Breast epithelium (tissue), 4 donors: Measurements from ENCODE around the gene MSX1. TPM values are rescaled to one million over a fixed set of nuclear protein-coding genes. Genes with fewer than 3 reads are reported as not detected.

Experiments
- DNase-seq, 2 donors: peaks; one replicate each; pipeline ENCODE4 v3.0.0-alpha.2; 2019; ENCODE audit warnings: low spot score in 2 of 2
- H3K27ac ChIP-seq, 2 donors: fragments of 200-600 bp; sonication (generic) in 1 of 2; one replicate each; pipeline ENCODE4 v1.5.1; 2016 to 2019; ENCODE audit warnings: mild to moderate bottlenecking in 1 of 2
- H3K27me3 ChIP-seq, 2 donors: fragments of 200-600 bp; sonication (generic) in 1 of 2; one replicate each; pipeline versions ENCODE4 v1.5.1 to v1.6.0; 2017 to 2019; ENCODE audit warnings: control low read depth in 1 of 2, mild to moderate bottlenecking in 1 of 2
- H3K36me3 ChIP-seq: fragments of 200-600 bp; one replicate; pipeline ENCODE4 v1.5.1; 2019
- H3K4me1 ChIP-seq, 2 donors: fragments of 200-600 bp; sonication (generic); one replicate each; pipeline ENCODE4 v1.5.1; 2016 to 2019; ENCODE audit warnings: control low read depth in 1 of 2
- H3K4me3 ChIP-seq, 3 donors: fragments of 200-600 bp; sonication (generic); 1 replicate in 2 of 3; 2 replicates in 1 of 3; pipeline ENCODE4 v1.5.1; 2016 to 2019; ENCODE audit warnings: mild to moderate bottlenecking in 3 of 3, moderate library complexity in 2 of 3
- H3K9me3 ChIP-seq, 2 donors: fragments of 200-600 bp; sonication (generic) in 1 of 2; one replicate each; pipeline ENCODE4 v1.5.1; 2016 to 2019; ENCODE audit warnings: control low read depth in 1 of 2
- CTCF ChIP-seq, 3 donors: fragments of 450-650 bp; IDR thresholded peaks; one replicate each; pipeline ENCODE4 v1.5.1; 2016 to 2017; ENCODE audit warnings: antibody characterized with exemption in 3 of 3, mild to moderate bottlenecking in 3 of 3, moderate library complexity in 3 of 3
- POLR2A ChIP-seq: fragments of 450-650 bp; IDR thresholded peaks from one replicate; pipeline ENCODE4 v1.6.1; 2016; ENCODE audit warnings: antibody characterized with exemption, mild to moderate bottlenecking, moderate library complexity
- POLR2AphosphoS5 ChIP-seq, 3 donors: sonication (generic); formaldehyde crosslinking; IDR thresholded peaks; one replicate each; pipeline ENCODE4 v1.6.1; 2017; ENCODE audit warnings: antibody characterized with exemption in 3 of 3
- intact Hi-C: fragments of 100-400 bp; cut with DNase I; formaldehyde crosslinking; loops from one replicate; pipeline ENCODE4 v1.15.1; 2023; ENCODE audit warnings: low total_unique reads
- total RNA-seq, 3 donors: library from RNA; depleted of rRNA; stranded (reverse); fragments of >200 nt; gene quantifications; one replicate each; pipeline ENCODE4 v1.1.0, GENCODE V29; 2016

Gene MSX1
- total RNA-seq, 3 donors from 2014 or later: 5.4 to 17.9 (median 8.5) TPM

- H3K36me3 ChIP-seq: no peaks in the 10 kb centered on the region
- H3K9me3 ChIP-seq: no peaks in the 10 kb centered on the region
- H3K4me1 ChIP-seq: peaks cover 0 to 7% of the 10 kb centered on the region in 2 donors
- intact Hi-C loops: no loop called here
- DNase-seq: no peak
- no peak overlapping the region for H3K27ac ChIP-seq
- peaks cover 3 to 74% of the 10 kb centered on the region in 2 donors for H3K27me3 ChIP-seq
- TF ChIP-seq POLR2A (no peak), POLR2AphosphoS5 (IDR thresholded peaks at IDR 0.05) (no peak), CTCF (IDR thresholded peaks at IDR 0.05) (no peak)
- H3K4me3 ChIP-seq: peak overlapping the region in 1 of 3 donors; percentile 57
Measured at GRCh38 chr4:4864940-4865704, 5.7 kb downstream of the MSX1 start.

- peaks cover 0 to 7% of the 10 kb centered on the region in 2 donors for H3K4me1 ChIP-seq
- H3K27me3 ChIP-seq: peaks cover 3 to 80% of the 10 kb centered on the region in 2 donors
- no peaks in the 10 kb centered on the region for H3K36me3 ChIP-seq
- DNase-seq: no peak
- TF ChIP-seq POLR2A (no peak), CTCF (IDR thresholded peaks at IDR 0.05) (no peak), POLR2AphosphoS5 (IDR thresholded peaks at IDR 0.05) (no peak)
- intact Hi-C loops: no loop called here
- H3K9me3 ChIP-seq: no peaks in the 10 kb centered on the region
- H3K27ac ChIP-seq: no peak overlapping the region
- peak overlapping the region; percentile 10 to 57 (median 38) for H3K4me3 ChIP-seq
Measured at GRCh38 chr4:4865705-4866123, 6.2 kb downstream of the MSX1 start.

DNA sequence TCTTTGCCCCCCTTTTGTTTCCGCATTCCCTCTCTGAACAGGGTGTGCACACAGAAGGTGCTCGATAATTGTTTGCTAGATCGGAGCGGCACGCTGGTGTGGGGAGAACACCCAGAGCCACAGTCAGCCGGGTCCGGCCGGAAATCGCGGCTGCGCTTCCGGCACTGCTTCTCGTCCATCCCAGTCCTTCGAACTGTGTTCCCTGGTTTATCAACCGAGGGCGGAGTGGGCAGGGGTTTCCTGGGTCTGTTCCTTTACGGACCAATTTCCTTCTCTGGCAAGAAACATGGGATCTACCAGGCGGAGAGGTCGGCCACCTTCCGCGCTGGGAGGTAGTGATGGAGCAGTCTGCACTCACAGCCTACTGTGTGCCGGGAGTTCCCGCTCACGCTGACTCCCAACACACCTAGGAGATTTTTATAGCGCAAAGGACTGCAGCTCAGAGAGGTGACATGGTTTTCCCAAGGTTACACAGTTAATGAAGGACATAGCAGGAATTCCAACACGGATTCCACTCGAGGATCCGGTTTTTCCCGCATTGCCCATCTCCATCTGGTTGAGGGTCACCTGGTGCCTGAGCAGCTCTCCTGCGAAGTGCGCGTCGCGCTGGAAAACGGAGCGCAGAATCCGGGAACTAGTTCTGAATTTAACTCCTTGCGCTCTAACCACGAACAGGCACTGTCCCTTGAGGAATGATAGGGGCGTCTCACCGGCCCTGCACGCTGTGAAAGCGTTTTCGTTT lies 6.8 kb downstream of the MSX1 start:
- H3K27me3 ChIP-seq: peaks cover 3 to 86% of the 10 kb centered on the region in 2 donors
- DNase-seq: no peak
- H3K27ac ChIP-seq: no peak overlapping the region
- TF ChIP-seq CTCF (IDR thresholded peaks at IDR 0.05) (no peak), POLR2AphosphoS5 (IDR thresholded peaks at IDR 0.05) (no peak), POLR2A (no peak)
- intact Hi-C loops: no loop called here
- H3K4me3 ChIP-seq: peak overlapping the region; percentile 10 to 57 (median 38)
- no peaks in the 10 kb centered on the region for H3K9me3 ChIP-seq
- no peaks in the 10 kb centered on the region for H3K36me3 ChIP-seq
- peaks cover 0 to 7% of the 10 kb centered on the region in 2 donors for H3K4me1 ChIP-seq

DNA sequence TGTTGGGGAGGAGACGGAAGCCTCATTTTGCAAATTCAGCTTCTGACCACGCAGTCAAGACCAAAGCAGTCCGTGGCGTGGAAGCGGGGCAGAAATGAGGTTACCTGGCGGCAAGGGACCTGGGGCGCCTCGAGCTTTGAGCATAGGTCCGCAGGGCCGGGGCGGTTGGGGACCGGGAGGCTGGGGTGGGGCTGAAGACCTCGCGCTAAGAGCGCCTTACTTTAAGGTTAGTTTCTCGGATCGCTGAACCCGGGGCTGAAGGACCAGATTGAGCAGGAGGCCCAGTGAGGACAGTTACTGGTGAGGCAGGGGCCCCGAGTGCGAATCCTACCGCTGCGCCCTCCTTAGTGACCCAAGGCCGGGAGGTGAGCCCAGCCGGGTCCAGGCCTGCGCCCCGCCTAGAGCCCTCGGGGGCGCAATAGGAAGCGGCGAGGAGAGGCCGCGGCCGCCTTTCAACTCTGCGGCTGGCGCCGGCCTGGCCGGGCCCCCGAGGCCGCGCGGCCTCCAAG lies 7.5 kb downstream of the MSX1 start:
- no peak for TF ChIP-seq POLR2A
- no peak for TF ChIP-seq POLR2AphosphoS5 (IDR thresholded peaks at IDR 0.05)
- no peak for TF ChIP-seq CTCF (IDR thresholded peaks at IDR 0.05)
- Histone ChIP-seq H3K36me3 (no peaks in the 10 kb centered on the region), H3K9me3 (no peaks in the 10 kb centered on the region), H3K27me3 (peaks cover 3 to 92% of the 10 kb centered on the region in 2 donors), H3K27ac (no peak overlapping the region), H3K4me3 (peak overlapping the region; percentile 10 to 57 (median 38)), H3K4me1 (peaks cover 0 to 7% of the 10 kb centered on the region in 2 donors)
- no peak for DNase-seq
- intact Hi-C loops: no loop called here
